Left lung (tissue), 10 donors: ENCODE measurements around the gene EPHA8. TPM values are rescaled to one million over a fixed set of nuclear protein-coding genes. Genes with fewer than 3 reads are reported as not detected.

Experiments
- ATAC-seq: fragments of 200-7000 bp; cut with Tn5 transposase; one replicate; pipeline ENCODE4 v1.9.1; 2020; ENCODE audit warnings: moderate library complexity
- DNase-seq, 4 donors: peaks; one replicate each; pipeline ENCODE4 v3.0.0-alpha.2; 2013 to 2020
- H3K27ac ChIP-seq, 2 donors: fragments of 200-600 bp; sonication (generic) in 1 of 2; one replicate each; pipeline versions ENCODE4 v1.5.0 to v1.8.0; 2020 to 2021
- H3K27me3 ChIP-seq, 2 donors: fragments of 200-600 bp; sonication (generic) in 1 of 2; one replicate each; pipeline versions ENCODE4 v1.5.0 to v1.8.0; 2020 to 2021
- H3K36me3 ChIP-seq, 2 donors: fragments of 200-600 bp; sonication (generic) in 1 of 2; one replicate each; pipeline versions ENCODE4 v1.5.0 to v1.8.0; 2020 to 2021
- H3K4me1 ChIP-seq, 2 donors: fragments of 200-600 bp; one replicate each; pipeline ENCODE4 v1.8.0; 2021
- H3K4me3 ChIP-seq, 2 donors: fragments of 200-600 bp; sonication (generic) in 1 of 2; one replicate each; pipeline versions ENCODE4 v1.5.0 to v1.8.0; 2020 to 2021; ENCODE audit warnings: mild to moderate bottlenecking in 1 of 2
- H3K9me3 ChIP-seq, 2 donors: fragments of 200-600 bp; sonication (generic) in 1 of 2; one replicate each; pipeline versions ENCODE4 v1.5.0 to v1.8.0; 2020 to 2021
- intact Hi-C, 2 donors: fragments of 100-400 bp; cut with DNase I; formaldehyde crosslinking; loops; one replicate each; pipeline versions ENCODE4 v1.11.2 to v1.14.2; 2022
- polyA plus RNA-seq, 6 donors: library from polyadenylated mRNA; unstranded; fragments of 120-200 nt; gene quantifications; one replicate each; pipeline ENCODE4 v1.2.1, GENCODE V29; 2013; ENCODE audit not compliant: insufficient read length in 6 of 6
- total RNA-seq, 2 donors: library from RNA; stranded (reverse); fragmentation: NEBNext Ultra II Directional; extraction: Animal tissue kit (Norgen Biotek cat#: 25700); gene quantifications; one replicate each; pipeline ENCODE4 v1.2.1, GENCODE V29; 2021
- TF ChIP-seq, protein P1 (sequence below), 2 donors: fragments of 200-600 bp; sonication (generic) in 1 of 2; IDR thresholded peaks; one replicate each; pipeline versions ENCODE4 v1.5.0 to v1.8.0; 2021; ENCODE audit warnings: antibody characterized with exemption in 2 of 2
- donor health status: DM: no; HTN: yes; CAD: no.
- donor health status: DM: no; HTN: no; CAD: no.

Gene EPHA8
- total and polyA plus RNA-seq, 8 donors = 0.07 to 0.21 (median 0.18) TPM; not detected in 5

GRCh38 chr1:22576617-22577016, 13.3 kb downstream of the EPHA8 start:
- peaks cover 4 to 36% of the 10 kb centered on the region in 2 donors for H3K27me3 ChIP-seq
- TF ChIP-seq, protein P1, sequence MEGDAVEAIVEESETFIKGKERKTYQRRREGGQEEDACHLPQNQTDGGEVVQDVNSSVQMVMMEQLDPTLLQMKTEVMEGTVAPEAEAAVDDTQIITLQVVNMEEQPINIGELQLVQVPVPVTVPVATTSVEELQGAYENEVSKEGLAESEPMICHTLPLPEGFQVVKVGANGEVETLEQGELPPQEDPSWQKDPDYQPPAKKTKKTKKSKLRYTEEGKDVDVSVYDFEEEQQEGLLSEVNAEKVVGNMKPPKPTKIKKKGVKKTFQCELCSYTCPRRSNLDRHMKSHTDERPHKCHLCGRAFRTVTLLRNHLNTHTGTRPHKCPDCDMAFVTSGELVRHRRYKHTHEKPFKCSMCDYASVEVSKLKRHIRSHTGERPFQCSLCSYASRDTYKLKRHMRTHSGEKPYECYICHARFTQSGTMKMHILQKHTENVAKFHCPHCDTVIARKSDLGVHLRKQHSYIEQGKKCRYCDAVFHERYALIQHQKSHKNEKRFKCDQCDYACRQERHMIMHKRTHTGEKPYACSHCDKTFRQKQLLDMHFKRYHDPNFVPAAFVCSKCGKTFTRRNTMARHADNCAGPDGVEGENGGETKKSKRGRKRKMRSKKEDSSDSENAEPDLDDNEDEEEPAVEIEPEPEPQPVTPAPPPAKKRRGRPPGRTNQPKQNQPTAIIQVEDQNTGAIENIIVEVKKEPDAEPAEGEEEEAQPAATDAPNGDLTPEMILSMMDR (IDR thresholded peaks at IDR 0.05) = no peak
- no peak overlapping the region for H3K27ac ChIP-seq
- H3K4me3 ChIP-seq = no peak overlapping the region
- H3K9me3 ChIP-seq = no peaks in the 10 kb centered on the region
- intact Hi-C loops = no loop called here
- no peaks in the 10 kb centered on the region for H3K4me1 ChIP-seq
- H3K36me3 ChIP-seq = no peaks in the 10 kb centered on the region
- ATAC-seq (no peak), DNase-seq (no peak)

- H3K4me1 ChIP-seq = no peaks in the 10 kb centered on the region
- ATAC-seq = no peak
- no peaks in the 10 kb centered on the region for H3K9me3 ChIP-seq
- intact Hi-C loops = no loop called here
- DNase-seq = no peak
- TF ChIP-seq, protein P1 (IDR thresholded peaks at IDR 0.05) = no peak
- no peak overlapping the region for H3K4me3 ChIP-seq
- no peaks in the 10 kb centered on the region for H3K36me3 ChIP-seq
- H3K27ac ChIP-seq = no peak overlapping the region
- H3K27me3 ChIP-seq = peaks cover 0 to 30% of the 10 kb centered on the region in 2 donors
Measured at GRCh38 chr1:22578732-22579361, 15.6 kb downstream of the EPHA8 start.

DNA sequence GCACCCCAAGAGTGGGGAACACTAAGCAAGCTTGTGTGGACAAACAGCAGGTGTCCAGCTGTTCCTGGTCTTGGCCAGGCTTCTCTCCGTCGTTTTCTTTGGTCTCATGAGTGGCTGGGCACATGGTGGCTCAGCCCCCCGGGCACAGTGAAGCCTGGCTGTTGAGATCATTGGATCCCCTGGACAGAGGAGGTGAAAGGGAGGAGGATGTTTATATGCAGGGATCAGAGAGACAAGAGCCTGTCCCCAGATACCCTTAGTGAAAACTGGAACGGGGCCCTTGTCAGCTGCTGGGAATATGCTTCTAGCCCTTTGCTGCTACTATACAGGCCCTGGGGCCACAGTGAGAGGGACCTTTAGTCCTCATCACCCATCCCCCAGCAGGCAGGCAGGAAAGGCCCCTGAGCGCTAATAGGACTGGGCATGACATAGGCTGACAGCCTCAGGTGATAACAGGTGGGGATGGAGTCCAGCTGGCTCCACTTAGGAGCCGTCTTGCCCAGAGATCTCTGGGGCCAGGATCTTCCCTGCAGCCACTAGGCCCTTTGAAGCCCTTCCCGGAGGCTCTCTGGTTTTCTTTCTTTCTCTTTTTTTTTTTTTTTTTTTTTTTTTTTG, 16.4 kb downstream of the EPHA8 start:
- no peak overlapping the region for H3K4me3 ChIP-seq
- intact Hi-C loops = no loop called here
- H3K9me3 ChIP-seq = no peaks in the 10 kb centered on the region
- TF ChIP-seq, protein P1 (IDR thresholded peaks at IDR 0.05) = no peak
- peaks cover 0 to 29% of the 10 kb centered on the region in 2 donors for H3K27me3 ChIP-seq
- no peaks in the 10 kb centered on the region for H3K36me3 ChIP-seq
- ATAC-seq = no peak
- no peak overlapping the region for H3K27ac ChIP-seq
- DNase-seq = no peak
- H3K4me1 ChIP-seq = no peaks in the 10 kb centered on the region

GRCh38 chr1:22582661-22583635, 19.7 kb downstream of the EPHA8 start:
- peak in 2 of 4 donors; percentile 16 to 65 for DNase-seq
- no peak overlapping the region for H3K4me3 ChIP-seq
- no peak overlapping the region for H3K27ac ChIP-seq

More at GRCh38 chr1:22582661-22583635, 19.7 kb downstream of the EPHA8 start:
- no peaks in the 10 kb centered on the region for H3K9me3 ChIP-seq
- no peaks in the 10 kb centered on the region for H3K36me3 ChIP-seq
- intact Hi-C loops = no loop called here
- TF ChIP-seq, protein P1 (IDR thresholded peaks at IDR 0.05) = no peak
- H3K4me1 ChIP-seq = no peaks in the 10 kb centered on the region
- H3K27me3 ChIP-seq = peaks cover 0 to 36% of the 10 kb centered on the region in 2 donors
- ATAC-seq = no peak
